ENCODE results near the gene KRTAP5-6. TPM values are rescaled to one million over a fixed set of nuclear protein-coding genes. Genes with fewer than 3 reads are reported as not detected.

The KRTAP5-6 gene
- total and polyA plus RNA-seq, 7 donors, result not detected

DNA sequence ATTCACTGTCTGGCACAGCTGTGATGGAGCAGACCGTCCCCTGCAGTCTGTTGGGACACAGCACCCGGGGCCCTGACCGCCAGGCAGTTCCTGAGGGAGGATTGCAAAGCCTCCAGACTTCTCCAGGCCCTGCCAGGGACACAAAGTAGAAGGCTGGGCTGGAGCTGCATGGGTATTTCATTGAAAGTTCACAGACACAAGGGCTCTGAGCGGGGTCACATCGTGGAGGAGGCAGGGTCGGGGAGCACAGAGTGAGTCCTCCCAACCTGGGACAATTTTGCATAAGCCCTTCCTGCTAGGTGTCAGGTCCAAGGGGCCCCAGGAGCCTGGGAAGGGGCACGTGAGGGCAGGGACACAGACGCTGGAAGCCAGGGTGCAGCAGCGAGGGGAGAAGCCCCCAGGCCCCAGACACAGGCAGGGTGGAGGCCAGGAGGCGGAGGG is 37.7 kb downstream of the KRTAP5-6 start:
- no peaks in the 10 kb centered on the region for H3K4me1 ChIP-seq
- no peak for DNase-seq
- TF ChIP-seq, protein P1, sequence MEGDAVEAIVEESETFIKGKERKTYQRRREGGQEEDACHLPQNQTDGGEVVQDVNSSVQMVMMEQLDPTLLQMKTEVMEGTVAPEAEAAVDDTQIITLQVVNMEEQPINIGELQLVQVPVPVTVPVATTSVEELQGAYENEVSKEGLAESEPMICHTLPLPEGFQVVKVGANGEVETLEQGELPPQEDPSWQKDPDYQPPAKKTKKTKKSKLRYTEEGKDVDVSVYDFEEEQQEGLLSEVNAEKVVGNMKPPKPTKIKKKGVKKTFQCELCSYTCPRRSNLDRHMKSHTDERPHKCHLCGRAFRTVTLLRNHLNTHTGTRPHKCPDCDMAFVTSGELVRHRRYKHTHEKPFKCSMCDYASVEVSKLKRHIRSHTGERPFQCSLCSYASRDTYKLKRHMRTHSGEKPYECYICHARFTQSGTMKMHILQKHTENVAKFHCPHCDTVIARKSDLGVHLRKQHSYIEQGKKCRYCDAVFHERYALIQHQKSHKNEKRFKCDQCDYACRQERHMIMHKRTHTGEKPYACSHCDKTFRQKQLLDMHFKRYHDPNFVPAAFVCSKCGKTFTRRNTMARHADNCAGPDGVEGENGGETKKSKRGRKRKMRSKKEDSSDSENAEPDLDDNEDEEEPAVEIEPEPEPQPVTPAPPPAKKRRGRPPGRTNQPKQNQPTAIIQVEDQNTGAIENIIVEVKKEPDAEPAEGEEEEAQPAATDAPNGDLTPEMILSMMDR (IDR thresholded peaks at IDR 0.05), result no peak
- H3K36me3 ChIP-seq (ENCODE audit: insufficient read depth in 1 of 2, low read depth in 1 of 2), result no peaks in the 10 kb centered on the region
- WGBS, 3 donors, result 47 to 60% (median 56%) methylated on average over 6 to 10 of the region's 10 CpGs
- H3K27ac ChIP-seq, result no peak overlapping the region
- H3K27me3 ChIP-seq (ENCODE audit: insufficient read depth in 3 of 3, low read length in 2 of 3), result peaks cover 0 to 63% (median 12%) of the 10 kb centered on the region in 3 donors
- no peak for ATAC-seq
- intact Hi-C loops (cut with DNase I), result loop anchor here in 1 of 2 donors (5.0 kb wide), 1 partner anchor 83 kb away; no protein-coding TSS in a partner anchor
- no peak overlapping the region for H3K4me3 ChIP-seq
- peaks cover 7% of the 10 kb centered on the region for H3K9me3 ChIP-seq

DNA sequence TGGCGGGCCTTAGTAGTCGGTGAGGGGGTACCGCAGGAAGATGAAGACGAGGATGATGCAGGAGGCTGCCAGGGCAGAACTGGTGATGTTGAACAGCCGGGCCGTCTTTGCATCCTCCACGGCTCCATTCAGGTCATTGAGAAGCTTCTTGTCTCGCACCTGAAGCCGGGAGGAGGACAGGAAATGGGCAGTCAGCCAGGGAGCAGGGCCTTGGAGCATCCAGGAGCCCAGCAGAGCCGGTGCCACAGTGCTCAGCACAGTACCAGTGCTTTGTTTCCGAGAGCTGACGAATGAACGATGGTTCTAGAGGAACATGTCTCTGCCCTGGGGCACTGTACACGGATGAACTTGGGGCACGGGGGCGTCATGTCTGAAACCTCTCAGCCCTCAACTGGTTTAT is 38.3 kb downstream of the KRTAP5-6 start:
- TF ChIP-seq, protein P1 (IDR thresholded peaks at IDR 0.05), result no peak
- Histone ChIP-seq H3K9me3 (peaks cover 7% of the 10 kb centered on the region), H3K4me1 (no peaks in the 10 kb centered on the region), H3K4me3 (no peak overlapping the region), H3K36me3 (ENCODE audit: insufficient read depth in 1 of 2, low read depth in 1 of 2) (no peaks in the 10 kb centered on the region), H3K27ac (no peak overlapping the region), H3K27me3 (ENCODE audit: insufficient read depth in 3 of 3, low read length in 2 of 3) (peaks cover 0 to 64% (median 12%) of the 10 kb centered on the region in 3 donors)
- 78 to 82% (median 79%) methylated on average over 15 to 16 of the region's 16 CpGs for WGBS, 3 donors
- intact Hi-C loops (cut with DNase I), result no loop called here
- DNase-seq (no peak), ATAC-seq (no peak)

DNA sequence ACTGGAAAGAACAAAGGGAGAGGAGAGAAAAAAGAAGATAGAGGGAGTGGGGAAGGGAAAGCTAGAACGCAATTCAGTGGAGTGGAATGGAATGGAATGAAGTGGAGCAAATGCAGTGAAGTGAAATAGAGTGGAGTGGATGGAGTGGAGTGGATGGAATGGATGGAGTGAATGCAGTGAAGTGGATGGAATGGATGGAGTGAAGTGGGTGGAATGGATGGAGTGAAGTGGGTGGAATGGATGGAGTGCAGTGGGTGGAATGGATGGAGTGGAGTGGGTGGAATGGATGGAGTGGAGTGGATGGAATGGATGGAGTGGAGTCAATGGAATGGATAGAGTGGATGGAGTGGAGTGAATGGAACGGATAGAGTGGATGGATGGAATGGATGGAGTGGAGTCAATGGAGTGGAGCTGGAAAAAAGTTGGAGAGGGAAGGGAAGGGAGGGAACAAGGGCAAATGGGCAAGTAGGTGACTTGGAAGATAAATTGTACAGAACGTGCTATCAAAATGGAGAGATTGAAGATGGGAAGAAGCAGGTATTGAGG is 39.5 kb downstream of the KRTAP5-6 start:
- H3K27me3 ChIP-seq (ENCODE audit: insufficient read depth in 3 of 3, low read length in 2 of 3), result peaks cover 0 to 64% (median 11%) of the 10 kb centered on the region in 3 donors
- intact Hi-C loops (cut with DNase I), result no loop called here
- no peak overlapping the region for H3K4me3 ChIP-seq

DNA sequence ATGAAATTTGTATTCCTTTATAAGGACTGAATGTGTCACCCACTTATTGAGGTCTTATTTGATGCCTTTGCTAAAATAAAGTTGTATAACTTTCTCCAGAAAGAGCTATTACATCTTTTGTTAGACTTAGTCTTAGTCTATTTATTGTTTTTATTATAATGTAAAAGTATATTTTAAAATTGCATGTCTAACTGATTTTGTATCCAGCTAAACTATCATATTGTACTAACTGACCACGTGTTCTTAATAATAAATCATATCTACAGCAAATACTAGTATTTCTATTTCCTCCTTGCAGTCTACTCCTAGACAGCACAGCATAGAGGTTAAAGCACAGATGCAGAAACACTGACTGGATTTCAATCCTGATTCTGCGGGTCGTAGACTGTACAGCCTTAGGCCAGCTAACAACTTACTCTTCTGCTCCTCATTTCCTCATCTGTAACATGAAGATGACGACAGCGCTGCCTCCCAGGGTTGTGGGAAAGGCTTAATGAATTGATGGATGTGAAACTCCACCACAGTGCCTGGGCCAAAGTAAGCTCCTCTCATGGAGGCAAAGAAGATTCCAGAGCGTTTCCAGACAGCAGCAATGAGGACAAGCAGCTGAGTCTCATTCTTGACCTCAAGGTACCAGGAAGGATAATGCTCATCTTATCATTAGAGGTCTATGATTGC is 40.2 kb downstream of the KRTAP5-6 start:
- intact Hi-C loops (cut with DNase I), result no loop called here
- no peak overlapping the region for H3K4me3 ChIP-seq
- ATAC-seq (no peak), DNase-seq (no peak)
- peaks cover 7% of the 10 kb centered on the region for H3K9me3 ChIP-seq
- H3K36me3 ChIP-seq (ENCODE audit: insufficient read depth in 1 of 2, low read depth in 1 of 2), result no peaks in the 10 kb centered on the region
- no peak overlapping the region for H3K27ac ChIP-seq
- 81 to 83% (median 81%) methylated on average over 6 of the region's 6 CpGs for WGBS, 3 donors
- no peaks in the 10 kb centered on the region for H3K4me1 ChIP-seq
- TF ChIP-seq, protein P1 (IDR thresholded peaks at IDR 0.05), result no peak
- peaks cover 0 to 61% (median 11%) of the 10 kb centered on the region in 3 donors for H3K27me3 ChIP-seq (ENCODE audit: insufficient read depth in 3 of 3, low read length in 2 of 3)

More for the DNA sequence above, 39.5 kb downstream of the KRTAP5-6 start:
- Histone ChIP-seq H3K27ac (no peak overlapping the region), H3K9me3 (peaks cover 7% of the 10 kb centered on the region), H3K36me3 (ENCODE audit: insufficient read depth in 1 of 2, low read depth in 1 of 2) (no peaks in the 10 kb centered on the region), H3K4me1 (no peaks in the 10 kb centered on the region)
- TF ChIP-seq, protein P1 (IDR thresholded peaks at IDR 0.05), result no peak
- no peak for DNase-seq
- no peak for ATAC-seq
- WGBS, 3 donors, result 60 to 63% (median 62%) methylated on average over 3 of the region's 3 CpGs
